HG03457 (cell line): ENCODE data around the gene HCRTR2.

ENCODE experiments used
- ATAC-seq: cut with Tn5 transposase; IDR thresholded peaks from one replicate; pipeline ENCODE4 v1.9.1; 2021; ENCODE audit warnings: moderate number of reproducible peaks; ENCODE audit not compliant: unreplicated experiment

The HCRTR2 gene

DNA sequence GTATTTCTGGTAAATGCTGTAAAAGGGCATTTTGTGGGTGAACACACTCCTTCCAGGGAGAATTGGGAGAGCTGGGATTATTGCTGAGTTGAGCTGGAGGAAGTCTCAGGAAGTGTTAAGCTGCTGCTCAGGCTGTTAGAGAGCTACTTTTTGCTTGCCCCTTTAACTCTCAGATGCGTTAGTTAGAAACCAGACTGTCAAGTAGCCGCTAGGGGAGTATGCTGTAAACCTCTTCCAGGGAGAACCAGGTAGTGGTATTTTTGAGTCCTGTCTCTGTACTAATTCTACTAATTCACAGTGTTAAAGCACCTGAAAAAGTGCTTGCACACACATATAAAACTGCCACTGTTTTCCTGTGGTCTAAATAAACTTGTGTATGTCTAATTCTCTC lies 146.4 kb downstream of the HCRTR2 start:
- ATAC-seq: no peak

- no peak for ATAC-seq
These were observed 152.9 kb downstream of the HCRTR2 start, which contains the start of gene GFRAL for GRCh38 chr6:55327169-55327568. Gene GFRAL (plus strand): TSS chr6:55327469. CDS start chr6:55327555, 86 bp downstream.
